GM21381 (cell line): Measurements from ENCODE around the gene ACAD9.
"Not testable (repeated sequence)": the region's sequence is repeated elsewhere in the genome, so short reads cannot be mapped to it uniquely, and the experiment has no call there.

Experiments
- ATAC-seq: cut with Tn5 transposase; IDR thresholded peaks from one replicate; pipeline ENCODE4 v1.9.1; 2021; ENCODE audit warnings: mild to moderate bottlenecking, moderate library complexity; ENCODE audit not compliant: unreplicated experiment

Gene ACAD9

DNA sequence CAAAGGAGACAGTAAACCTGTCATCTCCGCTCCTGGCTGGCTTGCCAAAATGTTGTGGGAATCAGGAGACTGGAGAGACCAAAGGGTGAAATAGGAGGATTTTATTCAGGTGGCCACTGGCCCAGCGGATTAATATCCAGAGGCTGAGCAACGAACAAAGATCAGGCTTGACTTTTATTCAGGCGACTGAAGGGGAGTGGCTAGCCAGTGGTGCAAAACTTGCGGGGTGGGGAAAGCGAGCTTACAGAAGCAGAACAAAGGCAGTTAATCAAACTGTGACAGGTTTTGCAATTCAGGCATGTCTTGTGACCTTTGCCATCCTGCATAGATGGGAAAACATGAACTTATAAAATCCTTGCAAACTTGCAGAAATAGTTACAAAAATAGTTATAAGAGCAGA lies 19.8 kb upstream of the ACAD9 start:
- no peak for ATAC-seq

DNA sequence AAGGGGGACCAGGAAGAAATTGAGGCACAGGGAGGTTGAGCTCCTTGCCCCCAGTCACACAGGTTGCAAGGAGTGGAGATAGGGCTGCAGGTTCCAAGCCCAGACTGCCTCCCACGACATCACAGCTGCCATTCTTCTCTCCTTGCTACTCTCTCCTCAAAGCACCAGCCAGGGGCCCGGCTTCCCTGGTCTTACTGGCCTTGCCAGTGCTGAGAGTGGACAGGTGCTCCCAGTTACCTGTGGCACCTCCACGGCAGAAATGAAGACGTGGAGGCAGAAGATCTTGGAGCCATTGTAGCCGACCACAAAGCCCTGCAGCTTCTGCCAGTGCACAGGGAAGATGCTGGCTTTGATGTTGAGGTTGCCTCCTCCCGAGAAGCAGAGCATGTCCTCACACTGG lies 17.9 kb upstream of the ACAD9 start:
- ATAC-seq = no peak

DNA sequence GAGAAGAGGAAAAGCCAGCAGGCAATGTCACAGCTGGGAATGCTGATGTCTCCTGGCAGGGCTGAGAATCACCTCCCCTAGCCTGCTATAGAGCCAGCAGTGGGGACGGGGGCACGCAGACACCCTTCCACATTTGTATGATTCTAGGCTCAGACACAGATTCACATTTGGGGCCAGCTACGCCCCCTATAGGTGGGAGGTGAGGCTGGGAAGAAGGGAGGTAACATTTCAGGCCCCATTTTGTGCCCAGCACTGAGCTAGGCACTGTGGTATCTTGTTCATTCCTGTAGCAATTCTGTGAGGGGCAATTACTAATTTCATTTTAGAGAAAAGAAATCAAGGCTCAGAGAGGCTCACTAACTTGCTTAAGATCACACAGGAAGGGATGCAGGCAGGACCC lies 15.9 kb upstream of the ACAD9 start:
- no peak for ATAC-seq

DNA sequence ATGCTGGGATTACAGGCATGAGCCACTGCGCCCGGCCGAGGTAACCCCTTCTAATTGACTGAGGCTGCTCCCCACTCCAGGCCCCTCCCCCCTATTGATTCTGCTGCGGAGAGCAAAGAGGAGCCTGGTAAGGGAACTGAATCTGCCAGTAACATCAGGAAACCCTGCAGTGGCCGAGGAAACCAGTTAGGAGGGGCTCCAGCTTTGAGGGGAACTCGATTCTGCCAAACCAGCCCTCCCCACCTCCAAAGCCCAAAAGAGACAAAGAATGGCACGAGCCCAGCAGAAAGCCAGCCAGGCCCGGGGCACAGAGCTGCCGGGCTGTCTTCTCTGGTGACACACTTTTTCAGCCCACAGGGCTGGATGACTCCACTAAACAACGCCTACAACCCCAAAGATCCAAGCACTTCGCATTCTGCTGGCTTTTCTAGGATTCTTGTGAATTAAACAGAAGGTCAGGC lies 15.0 kb upstream of the ACAD9 start:
- ATAC-seq = no peak

DNA sequence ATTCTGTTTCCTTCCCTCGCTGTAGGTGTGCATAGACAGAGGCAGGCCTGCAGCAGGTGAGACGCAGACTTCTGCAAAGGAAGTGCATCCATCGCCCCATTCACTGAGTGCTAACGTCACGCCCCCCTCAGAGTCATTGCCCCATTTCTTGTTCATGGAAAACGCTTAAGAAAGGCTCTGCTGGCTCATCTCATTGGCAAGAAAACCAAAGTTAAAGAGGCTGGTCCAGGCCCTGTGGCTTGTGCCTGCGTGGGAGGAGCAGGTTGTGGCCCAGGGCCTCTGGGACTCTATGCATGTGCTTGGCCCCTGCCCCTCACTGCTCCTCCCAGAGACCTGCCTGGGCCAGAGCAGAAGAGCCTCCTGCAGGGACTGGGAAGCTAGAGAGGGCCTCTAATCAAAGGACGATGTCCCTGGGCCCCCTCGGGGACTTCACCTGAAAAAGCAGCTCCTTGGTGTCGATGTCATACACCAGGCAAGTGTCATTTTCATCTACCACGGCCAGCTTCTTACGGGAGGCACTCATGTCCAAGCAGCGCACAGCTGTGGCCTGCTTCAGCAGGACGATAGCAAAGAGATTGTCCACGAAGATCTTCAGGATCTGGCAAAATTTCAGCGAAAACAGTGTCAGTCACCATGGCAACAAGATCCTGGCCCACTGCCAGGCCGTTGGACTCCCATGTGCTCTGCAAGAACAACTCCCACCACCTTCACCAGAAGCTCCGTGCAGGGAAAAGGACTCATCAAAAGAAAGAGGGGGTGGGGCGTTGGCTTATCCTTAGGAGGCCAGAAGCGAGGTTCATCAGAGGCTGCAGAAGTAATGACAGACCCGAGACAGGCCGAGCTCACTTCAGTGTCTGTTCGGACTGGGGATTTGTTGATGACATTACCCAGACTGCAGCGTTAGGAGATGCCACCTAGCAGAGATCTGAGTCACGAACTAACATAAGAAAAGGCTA lies 14.3 kb upstream of the ACAD9 start:
- ATAC-seq = not testable (repeated sequence)

DNA sequence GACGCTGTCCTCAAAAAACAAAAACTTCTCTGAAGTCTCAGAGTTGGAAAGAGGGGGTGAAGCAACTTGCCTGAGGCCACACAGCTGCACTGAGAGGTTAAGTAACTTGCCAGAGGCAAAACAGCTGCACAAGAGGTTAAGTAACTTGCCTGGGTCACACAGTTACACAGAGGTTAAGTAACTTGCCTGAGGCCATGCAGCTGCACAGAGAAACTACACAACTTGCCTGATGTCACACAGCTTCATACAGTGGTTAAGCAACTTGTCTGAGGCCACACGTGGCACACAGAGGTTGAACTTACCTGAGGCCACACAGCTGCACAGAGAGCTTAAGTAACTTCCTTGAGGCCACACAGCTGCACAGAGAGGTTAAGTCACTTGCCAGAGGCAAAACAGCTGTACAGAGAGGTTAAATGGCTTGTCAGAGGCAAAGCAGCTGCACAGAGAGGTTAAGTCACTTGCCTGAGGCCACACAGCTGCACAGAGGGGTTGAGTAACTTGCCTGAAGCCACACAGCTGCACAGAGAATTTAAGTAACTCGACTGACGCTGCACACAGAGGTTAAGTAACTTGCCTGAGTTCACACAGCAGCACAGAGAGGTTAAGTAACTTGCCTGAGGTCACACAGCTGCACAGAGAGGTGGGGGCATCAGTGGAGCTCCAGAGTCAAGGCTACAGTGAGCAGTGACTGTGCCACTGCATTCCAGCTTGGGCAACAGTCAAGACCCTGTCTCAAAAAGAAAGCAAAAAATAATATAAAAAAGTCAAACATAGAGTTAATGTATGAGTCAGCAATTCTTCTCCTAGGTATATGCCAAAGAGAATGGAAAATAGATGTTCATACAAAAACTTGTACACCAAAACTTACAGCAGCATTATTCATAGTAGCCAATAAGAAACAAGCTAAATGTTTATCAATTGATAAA lies 12.0 kb upstream of the ACAD9 start:
- no peak for ATAC-seq

DNA sequence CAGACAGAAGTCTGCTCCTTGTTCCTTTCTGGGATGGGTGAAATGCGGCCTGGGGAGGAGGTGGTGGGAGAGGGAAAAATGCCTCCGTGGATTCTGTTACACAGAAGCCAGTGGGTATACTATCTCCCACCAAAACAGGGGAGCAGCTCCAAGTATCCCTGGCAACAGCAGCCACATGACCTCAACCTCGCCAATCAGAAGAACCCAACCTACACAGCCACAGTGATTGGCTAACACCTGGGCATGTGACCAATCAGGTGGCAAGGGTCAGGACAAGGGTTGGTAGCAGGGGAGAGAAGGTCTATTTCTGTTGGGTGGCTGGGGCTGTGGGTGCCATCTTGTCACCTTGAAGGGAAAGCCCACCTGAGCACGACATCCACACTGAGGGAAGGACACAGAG lies 9.1 kb upstream of the ACAD9 start:
- ATAC-seq = no peak

DNA sequence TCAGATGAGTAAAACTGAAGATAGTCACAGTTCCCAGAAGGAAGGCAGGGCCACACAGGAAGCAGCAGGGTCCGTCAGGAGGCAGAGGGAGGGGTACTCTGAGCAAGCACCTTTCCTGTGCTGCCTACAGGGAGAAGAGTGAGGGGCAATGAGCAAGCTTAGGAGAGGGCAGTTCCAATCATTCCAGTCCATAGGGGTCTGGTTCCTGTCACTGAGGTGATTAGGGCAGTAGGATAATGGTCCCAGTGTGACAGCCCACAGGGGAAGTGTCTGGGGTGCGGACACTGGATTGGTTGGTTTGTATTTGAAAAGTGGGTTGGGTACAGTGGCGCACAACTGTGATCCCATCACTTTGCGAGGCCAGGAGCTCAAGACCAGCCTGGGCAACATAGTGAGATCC lies 7.1 kb upstream of the ACAD9 start:
- ATAC-seq = no peak

DNA sequence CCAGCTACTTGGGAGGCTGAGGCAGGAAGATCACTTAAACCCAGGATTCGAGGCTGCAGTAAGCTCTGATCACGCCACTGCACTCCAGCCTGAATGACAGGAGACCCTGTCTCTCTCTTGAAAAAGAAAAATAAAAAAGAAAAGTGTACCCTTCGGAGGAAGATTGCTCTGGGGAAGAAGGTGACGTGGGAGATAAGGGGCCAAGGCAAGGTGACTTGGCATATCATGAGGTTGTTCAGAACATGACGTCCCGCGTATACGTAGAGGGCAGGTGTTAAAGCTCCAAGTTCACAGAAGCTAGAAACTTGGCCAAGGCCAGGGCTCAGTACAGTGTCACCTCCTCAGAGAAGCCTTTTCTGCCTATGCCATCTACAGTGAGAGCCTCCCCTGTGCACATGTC lies 6.7 kb upstream of the ACAD9 start:
- no peak for ATAC-seq

DNA sequence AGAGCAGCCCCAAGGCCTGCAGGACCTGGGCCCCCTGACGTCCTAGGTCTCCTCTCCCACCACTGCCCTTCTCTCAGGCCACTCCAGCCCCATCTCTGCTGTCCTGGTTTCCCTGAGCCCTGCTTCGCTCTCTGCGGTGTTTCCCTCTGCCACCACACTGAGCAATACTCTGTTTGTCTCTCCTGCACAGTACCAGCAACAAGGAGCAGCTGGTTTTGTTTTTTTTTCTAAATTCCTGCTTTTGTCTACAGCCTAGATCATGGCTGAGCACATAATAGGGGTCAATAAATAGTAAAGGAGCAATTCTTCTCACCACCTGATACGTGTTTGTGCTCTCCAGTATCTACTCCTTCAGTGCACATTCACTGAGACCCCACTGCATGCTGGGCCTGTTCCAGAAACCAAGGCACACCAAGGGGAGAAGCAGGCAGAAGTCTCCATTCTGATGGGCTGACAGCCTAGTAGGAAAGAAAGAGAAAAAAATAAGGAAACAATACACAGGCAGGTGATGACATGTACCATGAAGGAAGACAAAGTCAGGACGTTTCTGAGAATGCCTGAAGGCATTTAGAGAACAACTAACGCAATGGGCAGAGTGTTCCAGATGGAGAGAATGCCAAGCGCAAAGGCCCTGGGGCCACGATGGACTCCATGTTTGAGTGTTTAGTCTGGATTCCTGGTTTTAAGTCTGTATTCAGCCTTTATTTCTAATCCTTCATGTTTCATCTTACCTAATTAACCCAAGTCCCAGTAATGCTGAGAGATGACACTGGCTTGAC lies 6.0 kb upstream of the ACAD9 start:
- no peak for ATAC-seq

DNA sequence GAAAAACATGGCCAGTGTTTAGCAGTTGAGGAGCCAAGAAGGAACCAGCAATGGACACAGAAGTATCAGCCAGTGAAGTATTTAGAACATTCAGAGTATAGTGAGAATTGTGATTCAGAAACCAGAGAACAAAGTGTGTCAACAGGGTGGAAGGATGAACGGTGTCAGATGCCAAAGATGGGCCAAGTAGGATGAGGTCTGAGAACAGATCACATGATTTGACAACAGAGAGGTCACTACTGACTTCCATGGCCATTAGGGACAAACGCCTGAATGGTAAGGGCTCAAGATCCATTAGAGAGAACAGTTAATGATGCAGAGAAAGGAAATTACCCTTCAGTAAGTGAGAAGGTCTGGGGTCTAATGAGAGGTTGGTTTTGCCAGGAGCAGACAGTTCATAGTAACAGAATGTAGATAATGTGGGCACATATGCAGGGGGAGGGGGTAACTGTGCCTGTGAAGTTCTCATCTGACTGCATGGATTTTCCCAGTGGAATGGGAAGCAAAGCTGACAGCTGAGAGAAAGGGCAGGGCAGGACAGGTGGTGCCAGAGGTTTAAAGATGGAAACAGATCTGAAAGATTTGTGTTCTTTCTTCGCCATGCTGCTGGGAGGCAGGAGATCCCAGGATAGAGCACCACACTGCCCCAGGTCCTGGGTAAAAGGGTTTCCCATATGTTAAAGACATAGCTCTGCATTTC lies 4.8 kb upstream of the ACAD9 start:
- ATAC-seq = no peak

DNA sequence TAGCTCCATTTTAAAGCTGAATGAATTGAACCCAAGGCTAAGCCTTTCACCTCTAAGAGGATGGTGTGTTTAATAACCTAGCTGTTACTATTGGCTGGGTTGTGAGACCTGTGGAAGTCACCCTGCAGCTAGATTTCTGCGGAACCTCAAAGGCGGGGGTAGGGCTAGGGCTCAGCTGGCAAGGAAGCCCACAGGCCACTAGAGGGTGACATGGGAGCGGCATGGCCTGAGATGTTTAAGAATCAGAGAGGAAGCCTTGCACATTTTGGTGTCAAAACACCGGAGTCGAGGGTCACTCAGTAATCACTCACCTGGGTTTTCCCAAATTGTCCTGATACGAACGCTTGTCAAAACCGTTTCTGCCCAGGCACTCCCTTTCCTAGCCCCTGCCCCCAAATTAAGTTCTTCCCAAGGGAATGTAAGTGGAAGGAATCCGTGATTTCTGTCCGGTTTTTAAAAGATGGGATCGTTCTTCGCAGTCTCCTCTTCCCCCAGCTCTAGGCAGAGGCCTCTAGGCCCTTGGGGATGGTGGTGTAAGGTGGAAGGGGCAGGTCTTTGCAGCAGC lies 3.8 kb upstream of the ACAD9 start:
- no peak for ATAC-seq

DNA sequence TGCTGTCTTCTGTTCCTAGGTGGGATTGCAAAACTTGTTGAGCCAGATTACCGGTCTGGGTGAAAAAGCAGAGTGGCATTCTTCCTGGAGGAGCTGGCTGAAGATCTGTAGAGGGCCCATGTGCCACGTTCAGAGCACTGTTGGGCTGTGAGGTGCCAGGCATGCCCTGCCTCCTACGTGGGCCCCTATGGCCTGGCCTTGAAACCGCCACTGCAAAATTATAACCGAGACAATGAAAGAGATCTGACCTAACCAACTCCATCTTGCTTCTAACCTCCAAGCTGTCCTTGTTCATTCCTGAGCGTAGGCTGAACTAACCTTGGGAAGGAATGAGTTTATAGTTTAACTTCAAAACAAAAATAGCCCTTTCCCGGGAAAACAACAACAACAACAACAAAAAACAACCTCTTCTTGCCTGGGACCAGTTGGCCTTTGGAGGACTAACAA lies 1.4 kb upstream of the ACAD9 start:
- ATAC-seq = no peak

DNA sequence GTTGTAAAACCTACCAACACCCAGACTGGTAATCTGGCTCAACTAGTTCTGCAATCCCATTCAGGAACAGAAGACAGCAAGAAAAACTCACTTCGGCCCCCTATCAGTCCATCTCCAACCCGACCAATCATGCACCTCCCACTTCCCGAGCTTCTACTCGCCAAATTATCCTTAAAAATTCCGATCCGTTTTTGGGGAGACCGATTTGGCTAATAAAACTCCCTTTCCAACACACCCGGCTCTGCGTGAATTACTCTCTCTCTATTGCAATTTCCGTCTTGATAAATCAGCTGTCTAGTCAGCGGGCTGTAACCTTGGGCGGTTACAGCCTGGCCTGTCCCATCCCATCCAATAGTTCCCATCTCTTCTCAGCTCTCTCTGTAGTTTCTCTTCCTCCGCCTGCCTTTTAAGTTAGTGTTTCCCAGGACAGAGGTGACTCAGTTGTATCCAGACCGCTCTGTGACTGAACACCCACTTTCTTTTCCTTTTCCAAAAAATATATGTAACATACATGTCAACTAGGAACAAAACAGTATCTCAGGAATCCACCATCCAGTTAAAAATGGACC lies 780 bp upstream of the ACAD9 start:
- no peak for ATAC-seq

DNA sequence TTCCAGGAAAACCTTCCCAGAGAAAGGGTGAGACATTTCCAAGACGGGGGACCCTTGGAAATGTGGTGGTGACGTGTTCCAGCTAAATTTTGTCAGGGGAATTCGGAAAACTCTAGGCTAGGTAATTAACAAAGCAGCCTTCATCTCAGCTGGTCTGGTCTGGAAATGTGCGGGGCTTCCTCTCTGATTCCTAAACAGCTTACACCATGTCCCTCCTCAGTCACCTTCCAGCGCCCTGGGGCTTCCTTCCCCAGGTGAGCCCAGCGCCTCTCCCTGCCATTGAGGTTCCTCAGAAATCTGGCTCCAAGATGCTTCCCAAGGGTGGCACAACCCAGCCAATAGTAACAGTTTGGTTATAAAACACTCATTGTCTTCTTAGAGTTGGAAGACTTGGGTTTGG lies 571 bp downstream of the ACAD9 start:
- no peak for ATAC-seq

DNA sequence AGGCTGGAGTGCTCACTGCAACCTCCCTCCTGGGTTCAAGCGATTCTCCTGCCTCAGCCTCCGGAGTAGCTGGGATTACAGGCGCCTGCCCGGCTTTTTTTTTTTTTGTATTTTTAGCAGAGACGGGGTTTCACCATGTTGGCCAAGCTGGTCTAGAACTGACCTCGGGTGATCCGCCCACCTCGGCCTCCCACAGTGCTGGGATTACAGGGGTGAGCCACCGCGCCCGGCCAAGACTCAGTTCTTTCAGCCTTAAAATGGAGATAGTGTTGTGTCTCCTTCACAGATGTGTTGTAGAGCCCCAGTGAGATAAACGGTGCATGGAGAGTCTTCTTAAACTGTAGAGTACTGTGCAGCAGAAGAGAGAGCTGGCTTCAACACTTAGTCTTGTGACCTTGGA lies 1.0 kb downstream of the ACAD9 start:
- ATAC-seq = not testable (repeated sequence)

DNA sequence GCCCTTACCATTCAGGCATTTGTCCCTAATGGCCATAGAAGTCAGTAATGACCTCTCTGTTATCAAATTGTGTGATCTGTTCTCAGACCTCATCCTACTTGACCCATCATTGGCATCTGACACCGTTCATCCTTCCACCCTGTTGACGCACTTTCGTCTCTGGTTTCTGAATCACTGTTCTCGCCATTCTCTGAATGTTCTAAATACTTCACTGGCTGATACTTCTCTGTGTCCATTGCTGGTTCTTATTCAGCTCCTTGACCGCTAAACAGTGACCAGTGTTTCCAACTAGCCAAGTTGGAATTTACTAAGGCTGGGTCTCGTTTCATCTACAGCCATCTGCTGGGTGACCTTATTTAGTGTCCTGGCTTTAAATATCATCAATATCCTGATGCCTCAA lies 2.2 kb downstream of the ACAD9 start:
- no peak for ATAC-seq

DNA sequence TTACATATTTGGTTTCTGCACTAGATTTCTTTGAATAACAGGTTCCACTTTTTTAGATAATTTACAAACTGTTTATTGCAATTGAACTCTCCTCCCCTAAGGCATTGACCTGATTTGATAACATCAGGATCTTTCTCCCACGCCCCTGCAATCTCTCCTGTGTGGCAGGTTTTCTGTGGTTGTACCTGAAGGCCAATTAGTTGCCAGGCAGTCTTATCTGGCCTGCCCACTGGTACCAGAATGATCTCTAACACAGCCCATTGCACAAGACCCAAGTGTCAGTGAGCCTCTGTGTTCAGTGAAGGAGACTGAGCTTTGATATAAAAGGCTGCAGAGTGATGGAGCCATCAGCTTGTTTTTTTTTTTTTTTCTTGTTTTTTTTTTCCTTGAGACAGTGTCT lies 3.3 kb downstream of the ACAD9 start:
- ATAC-seq = no peak

DNA sequence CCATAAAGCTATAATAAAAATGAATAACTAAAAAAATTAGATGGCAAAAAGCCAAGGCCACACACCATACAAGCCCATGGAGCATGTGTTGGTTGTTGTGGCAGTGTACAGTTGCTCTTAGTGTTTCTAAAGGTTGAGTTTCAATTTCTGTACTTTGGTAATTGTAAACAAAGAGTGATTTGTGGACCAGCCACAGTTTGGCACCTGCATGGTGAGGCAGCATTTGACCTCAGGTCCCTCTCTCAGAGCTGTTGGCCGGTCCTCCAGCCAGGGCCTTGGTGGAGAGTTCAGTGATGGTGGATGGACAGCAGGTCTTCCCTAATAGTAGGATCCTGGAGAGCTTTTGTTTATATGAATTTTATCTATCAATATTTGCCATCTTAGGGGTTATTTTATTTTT lies 5.6 kb downstream of the ACAD9 start:
- ATAC-seq = no peak
